SH-SY5Y (cell line): ENCODE results near the gene BPIFB1.

Source experiments
- GATA2 ChIP-seq: IDR thresholded peaks from 2 replicates; pipeline ENCODE4 v1.6.1; 2011; ENCODE audit warnings: mild to moderate bottlenecking, low read depth, low read length
- GATA3 ChIP-seq: IDR thresholded peaks from 2 replicates; pipeline ENCODE4 v1.6.1; 2011; ENCODE audit warnings: low read depth, mild to moderate bottlenecking, low read length, moderate library complexity

- TF ChIP-seq GATA3: no peak
- no peak for TF ChIP-seq GATA2
These were observed 50.0 kb downstream of the BPIFB1 start for GRCh38 chr20:33332905-33333456.
